ENCODE results near the gene COPG2. TPM values are rescaled to one million over a fixed set of nuclear protein-coding genes. Genes with fewer than 3 reads are reported as not detected.
"Not testable (repeated sequence)": the region's sequence is repeated elsewhere in the genome, so short reads cannot be mapped to it uniquely, and the experiment has no call there.

COPG2 gene
- polyA plus RNA-seq, 5 donors: 37.2 to 50.7 (median 49.0) TPM

- DNase-seq: no peak
Measured at GRCh38 chr7:130655286-130655685, 13.3 kb downstream of the COPG2 start.

- no peak for DNase-seq
Measured at GRCh38 chr7:130654850-130655249, 13.7 kb downstream of the COPG2 start.

- peak; percentile 46 to 71 for DNase-seq
Measured at GRCh38 chr7:130650611-130651120, 17.9 kb downstream of the COPG2 start.

DNA sequence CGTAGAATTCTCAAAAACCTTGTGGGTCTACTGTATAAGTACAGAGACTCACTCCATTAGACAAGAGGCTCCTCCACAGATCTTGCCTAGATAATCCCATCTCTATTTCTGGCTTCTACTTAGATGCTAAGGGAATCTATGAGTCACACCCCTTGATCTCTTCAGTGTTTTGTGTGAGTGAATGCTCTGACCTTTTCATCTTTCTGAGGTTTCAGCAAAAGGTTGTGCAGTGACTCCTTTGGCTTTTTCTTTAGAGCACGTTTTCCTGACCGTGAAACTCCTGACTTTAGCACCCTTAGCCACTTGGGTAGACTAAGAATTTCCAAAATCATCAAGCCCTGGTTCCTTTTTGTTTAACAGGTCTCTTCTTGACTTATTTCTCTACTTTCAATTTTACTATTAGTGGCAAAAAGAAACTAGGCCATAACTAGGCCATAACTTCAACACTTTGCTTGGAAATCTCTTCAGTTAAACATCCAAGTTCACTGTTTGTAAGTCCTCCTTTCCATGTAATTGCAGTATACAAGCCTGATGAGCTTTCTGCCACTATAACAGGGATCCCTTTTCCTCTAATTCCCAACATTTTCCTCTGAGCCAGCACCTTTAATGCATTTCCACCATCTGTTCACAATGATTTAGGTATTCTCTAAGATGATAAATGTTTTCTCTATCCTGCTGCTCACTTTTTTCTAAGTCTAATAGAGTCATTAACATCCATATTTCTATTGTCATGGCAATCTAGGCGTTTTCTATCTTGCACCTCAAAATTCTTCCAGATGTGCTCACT is 19.4 kb downstream of the COPG2 start:
- DNase-seq: no peak

DNA sequence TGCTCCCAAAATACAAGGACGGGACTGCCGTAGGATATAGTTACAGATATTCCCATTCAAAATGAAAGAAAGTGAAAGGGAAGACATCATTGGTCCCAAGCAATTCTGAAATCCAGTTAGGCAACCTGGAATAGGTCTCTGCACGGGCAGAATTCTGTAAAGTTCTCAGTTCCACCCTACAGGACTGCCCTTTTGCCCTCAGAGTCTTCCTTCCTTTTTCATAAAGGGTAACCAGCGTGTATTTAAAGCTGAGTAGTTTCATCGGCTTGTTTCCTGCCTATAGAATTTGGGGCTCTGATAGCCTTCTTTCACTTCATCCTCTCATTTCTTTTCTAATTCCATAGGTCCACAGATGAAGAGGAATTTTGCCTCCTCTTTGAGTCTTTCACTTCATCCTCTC is 20.0 kb downstream of the COPG2 start:
- DNase-seq: no peak

- no peak for DNase-seq
Measured at GRCh38 chr7:130642383-130642782, 26.2 kb downstream of the COPG2 start.

GRCh38 chr7:130641497-130641896 is 27.1 kb downstream of the COPG2 start:
- no peak for DNase-seq

- no peak for DNase-seq
Measured at GRCh38 chr7:130641040-130641439, 27.5 kb downstream of the COPG2 start.

DNA sequence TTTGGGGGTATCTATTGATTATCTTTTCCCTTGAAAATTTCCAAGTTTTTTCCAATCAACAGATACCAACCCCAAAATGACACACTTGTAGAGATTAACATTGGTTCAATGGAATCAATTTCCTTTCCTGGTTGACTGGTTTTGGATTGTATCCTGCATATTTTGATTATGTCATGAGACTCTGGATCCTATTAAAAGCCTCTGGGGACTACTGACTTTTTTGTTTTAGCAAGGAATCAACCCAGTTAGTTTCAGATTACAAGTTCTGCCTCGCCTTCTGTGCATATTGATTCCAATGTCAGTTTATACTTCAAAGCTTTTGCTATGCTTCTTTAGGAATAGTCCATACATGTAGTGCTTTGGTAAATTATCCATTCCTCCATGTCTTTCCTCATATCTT is 29.2 kb downstream of the COPG2 start:
- no peak for DNase-seq

- DNase-seq: no peak
Measured at GRCh38 chr7:130632111-130632510, 36.4 kb downstream of the COPG2 start.

DNA sequence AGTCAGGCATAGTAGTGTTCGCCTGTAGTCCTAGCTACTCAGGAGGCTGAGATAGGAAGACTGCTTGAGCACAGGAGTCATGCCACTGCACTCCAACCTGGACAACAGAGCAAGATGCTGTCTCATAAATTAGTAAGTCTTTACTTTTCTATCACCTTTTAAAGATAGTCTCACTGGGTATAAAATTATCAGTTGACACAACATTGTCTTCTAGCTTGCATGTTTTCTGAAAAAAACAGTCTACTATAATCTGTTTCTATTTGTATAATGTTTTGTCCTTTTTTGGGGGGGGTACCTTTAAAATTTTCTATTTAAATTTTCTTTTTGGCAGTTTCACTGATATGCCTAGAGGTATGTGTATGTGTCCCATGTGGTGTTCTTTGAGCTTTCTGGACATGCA is 39.6 kb downstream of the COPG2 start:
- DNase-seq: no peak

- no peak for DNase-seq
Measured at GRCh38 chr7:130627775-130628174, 40.8 kb downstream of the COPG2 start.

DNA sequence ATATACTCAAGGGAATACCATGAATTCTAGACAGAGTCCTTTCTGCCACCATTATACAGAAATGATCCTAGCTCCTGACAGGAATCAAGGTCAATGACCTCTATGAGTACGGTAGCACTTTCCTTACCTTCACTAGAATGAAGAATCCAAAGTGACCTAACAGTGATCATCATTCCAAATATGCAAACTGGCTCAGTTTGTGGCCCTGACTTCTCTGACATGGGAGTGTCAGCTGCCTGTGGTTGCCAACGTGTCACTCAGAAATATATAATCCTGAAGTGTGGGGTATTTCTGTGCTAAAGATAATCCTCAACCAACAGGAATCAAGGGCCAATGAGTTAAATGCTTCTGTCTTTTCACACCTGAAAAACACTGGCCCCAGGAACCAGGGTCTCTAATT is 45.7 kb downstream of the COPG2 start:
- DNase-seq: no peak

DNA sequence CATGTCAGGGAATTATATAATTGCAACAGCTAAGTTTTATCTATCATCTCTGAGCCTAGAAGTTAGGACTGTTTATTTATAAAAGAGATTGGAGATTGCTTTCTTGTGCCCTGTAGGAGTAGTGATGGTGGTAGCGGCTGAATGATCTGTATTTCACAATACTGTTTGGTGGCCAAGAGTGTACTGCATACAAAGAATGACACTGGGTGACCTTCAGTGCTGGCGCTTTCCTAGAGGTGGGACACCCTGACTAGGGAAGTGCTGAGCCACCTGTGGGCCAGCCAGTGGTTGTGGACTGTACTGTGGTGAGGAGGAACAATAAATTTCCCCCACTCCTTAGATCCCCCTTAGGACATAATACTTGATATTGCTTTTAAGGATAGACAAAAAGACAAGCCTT is 53.0 kb downstream of the COPG2 start:
- no peak for DNase-seq

GRCh38 chr7:130614449-130614848 is 54.1 kb downstream of the COPG2 start:
- no peak for DNase-seq

GRCh38 chr7:130611218-130611617 is 57.3 kb downstream of the COPG2 start:
- DNase-seq: no peak

DNA sequence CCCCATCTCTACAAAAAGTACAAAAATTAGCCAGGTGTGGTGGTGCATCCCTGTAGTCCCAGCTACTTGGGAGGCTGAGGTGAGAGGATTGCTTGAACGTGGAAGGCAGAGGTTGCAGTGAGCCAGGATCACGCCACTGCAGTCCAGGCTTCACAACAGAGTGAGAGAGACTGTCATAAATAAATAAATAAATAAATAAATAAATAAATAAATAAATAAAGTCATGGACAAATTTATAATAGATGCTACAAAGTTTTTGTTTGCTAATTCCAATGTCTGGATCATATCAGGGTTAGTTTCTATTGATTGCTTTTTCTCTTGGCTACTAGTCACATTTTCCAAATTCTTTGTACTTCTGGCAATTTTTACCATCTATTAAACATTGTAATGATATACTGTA is 61.5 kb downstream of the COPG2 start:
- DNase-seq: not testable (repeated sequence)

- DNase-seq: no peak
Measured at GRCh38 chr7:130606161-130606560, 62.4 kb downstream of the COPG2 start.

DNA sequence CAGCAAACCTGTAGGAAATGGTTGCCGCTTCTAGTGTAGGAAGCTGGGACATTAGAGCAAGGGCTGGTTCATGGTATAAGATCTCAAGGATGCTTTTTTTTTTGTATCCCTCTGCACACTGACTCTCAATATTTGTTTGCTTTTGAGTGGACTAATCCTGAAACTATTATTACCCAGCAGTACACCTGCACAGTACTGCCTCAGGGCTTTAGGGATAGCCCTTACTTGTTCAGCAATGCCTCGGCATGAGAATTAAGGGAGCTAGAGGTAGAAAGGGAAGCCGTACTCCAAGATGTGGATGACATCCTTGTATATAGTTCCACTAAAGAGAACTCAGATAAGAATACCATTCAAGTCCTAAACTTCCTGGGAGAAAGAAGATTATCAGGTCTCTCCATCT is 70.5 kb downstream of the COPG2 start:
- no peak for DNase-seq

DNA sequence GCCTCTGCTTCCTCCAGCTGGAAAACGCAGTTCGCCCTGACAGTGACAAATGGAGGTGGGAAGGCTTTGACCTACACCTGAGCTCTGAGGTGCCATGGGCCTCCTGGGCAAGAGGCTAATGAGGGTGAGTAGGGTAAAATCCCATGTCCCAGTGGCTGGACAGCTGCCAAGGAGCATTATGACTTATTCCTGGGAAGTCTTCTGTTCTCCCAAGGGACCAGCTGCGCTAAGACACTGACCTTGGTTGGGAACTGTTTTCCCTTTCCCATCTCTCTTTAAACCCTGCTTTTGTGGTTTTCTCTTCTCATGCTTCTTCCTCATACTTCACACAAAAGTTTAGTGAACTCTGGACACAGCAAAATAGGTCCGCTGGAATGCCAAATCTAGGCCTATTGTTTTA is 72.6 kb downstream of the COPG2 start:
- no peak for DNase-seq

DNA sequence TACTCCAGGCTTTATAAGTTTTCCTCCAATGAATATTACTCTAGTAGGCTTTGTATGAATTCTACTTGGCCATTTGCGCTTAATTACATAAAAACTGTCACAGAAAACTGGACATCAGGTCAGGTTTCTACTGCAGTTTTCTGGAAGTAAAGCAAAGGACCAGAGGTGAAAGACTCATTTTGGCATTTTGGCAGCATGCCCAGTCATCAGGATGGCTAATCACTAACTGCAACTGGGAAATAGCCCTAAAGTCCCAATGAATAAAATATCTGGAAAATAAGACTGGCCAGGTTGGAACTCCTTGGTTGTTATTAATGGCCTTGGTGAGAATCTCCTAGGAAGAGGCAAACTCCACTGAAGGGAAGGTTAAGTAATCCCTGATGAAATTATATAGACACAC is 75.5 kb downstream of the COPG2 start:
- no peak for DNase-seq

GRCh38 chr7:130591464-130591863 is 77.1 kb downstream of the COPG2 start:
- DNase-seq: not testable (repeated sequence)

DNA sequence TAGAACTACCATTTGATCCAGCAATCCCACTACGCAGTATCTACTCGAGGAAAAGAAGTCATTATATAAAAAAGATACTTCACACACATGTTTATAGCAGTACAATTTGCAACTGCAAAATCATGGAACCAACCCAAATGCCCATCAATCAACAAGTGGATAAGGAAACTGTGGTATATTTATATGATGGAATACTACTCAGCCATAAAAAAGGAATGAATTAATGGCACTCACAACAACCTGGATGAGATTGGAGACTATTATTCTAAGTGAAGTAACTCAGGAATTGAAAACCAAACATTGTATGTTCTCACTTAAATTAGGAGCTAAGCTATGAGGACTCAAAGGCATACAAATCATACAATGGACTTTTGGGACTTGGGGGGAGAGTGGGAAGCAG is 82.6 kb downstream of the COPG2 start:
- not testable (repeated sequence) for DNase-seq

- not testable (repeated sequence) for DNase-seq
Measured at GRCh38 chr7:130575110-130575509, 93.4 kb downstream of the COPG2 start.

Measured in right lung (tissue), 5 donors.